ENCODE measurements around the gene U2AF2.

Gene U2AF2

DNA sequence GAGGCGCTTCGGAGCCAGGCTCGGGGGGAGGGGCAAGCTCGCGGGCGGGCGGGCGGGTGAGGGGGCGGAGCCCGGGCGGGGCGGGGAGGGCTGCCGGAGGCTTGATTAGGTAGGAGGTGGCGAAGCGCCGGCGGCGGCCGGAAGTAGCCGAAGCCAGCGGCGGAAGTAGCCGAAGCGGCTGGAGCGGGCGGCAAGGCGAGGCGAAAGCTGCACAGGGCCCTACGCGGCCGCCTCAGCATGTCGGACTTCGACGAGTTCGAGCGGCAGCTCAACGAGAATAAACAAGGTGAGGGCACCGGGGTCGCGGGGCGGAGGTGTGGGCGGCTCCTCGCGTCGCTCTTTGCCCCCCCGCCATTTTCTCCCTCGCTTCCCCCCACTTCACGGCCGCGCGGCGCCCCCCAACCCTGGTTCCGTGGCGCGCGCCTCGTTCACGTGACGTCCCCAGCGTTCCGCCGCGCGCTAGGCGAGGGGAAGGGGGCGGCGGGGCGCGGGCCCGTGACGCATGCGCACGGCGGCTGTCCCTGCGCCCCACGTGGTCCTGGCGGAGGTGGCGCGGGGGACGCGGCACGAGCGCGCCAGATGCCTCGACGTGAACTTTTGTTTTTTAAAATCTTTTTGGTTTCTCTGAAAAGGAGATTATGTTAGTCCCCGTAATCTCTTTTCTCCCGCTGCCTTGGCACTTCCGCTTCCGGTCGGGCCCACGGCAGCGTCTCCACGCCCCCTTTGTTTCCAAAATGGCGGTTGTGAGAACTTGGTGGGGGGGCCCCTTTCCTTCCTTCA is at the start of gene U2AF2:
Gene U2AF2, plus strand, starts transcription at position 168 of the 780 bp plus-strand sequence. Its CDS starts 70 bp downstream, at position 238.
- Histone ChIP-seq H3K9me3 (no peaks in the 10 kb centered on the region), H3K4me1 (ENCODE audit: control insufficient read depth in 1 of 2, insufficient read depth in 1 of 2, low read depth in 1 of 2, low read length in 1 of 2) (peaks cover 29 to 36% of the 10 kb centered on the region in 2 experiments), H3K4me3 (ENCODE audit: low read depth in 1 of 2, low read length in 1 of 2) (peak within 1 kb of the TSS; percentile 71 to 100), H3K27me3 (no peaks in the 10 kb centered on the region), H3K27ac (peak within 1 kb of the TSS; percentile 96), H3K36me3 (peaks cover 20% of the 10 kb centered on the region)
- TF ChIP-seq, protein P1, sequence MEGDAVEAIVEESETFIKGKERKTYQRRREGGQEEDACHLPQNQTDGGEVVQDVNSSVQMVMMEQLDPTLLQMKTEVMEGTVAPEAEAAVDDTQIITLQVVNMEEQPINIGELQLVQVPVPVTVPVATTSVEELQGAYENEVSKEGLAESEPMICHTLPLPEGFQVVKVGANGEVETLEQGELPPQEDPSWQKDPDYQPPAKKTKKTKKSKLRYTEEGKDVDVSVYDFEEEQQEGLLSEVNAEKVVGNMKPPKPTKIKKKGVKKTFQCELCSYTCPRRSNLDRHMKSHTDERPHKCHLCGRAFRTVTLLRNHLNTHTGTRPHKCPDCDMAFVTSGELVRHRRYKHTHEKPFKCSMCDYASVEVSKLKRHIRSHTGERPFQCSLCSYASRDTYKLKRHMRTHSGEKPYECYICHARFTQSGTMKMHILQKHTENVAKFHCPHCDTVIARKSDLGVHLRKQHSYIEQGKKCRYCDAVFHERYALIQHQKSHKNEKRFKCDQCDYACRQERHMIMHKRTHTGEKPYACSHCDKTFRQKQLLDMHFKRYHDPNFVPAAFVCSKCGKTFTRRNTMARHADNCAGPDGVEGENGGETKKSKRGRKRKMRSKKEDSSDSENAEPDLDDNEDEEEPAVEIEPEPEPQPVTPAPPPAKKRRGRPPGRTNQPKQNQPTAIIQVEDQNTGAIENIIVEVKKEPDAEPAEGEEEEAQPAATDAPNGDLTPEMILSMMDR (IDR thresholded peaks at IDR 0.05) = no peak

DNA sequence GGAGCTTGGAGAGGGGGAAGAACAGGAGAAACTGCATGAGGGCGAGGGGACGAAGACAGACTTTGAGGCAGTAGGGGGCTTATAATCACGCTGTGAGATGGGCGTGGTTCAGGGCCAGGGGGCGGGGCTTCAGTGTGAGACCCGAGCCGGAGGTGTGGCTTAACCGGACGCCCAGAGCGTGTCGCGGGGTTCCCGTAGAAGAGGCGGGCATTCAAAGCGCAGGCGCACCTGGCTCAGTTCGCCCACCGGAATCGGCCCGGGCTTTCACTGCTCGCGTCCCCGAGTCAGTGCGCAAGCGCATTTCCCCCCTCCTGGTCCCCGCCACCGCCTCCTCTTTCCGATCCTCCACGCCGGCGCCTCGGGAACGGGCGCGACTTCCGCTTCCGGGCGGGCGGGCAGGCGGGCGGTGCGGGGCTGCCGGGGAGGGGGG is 49.6 kb upstream of the U2AF2 start:
- H3K27ac ChIP-seq = peak overlapping the region; percentile 96
- no peaks in the 10 kb centered on the region for H3K27me3 ChIP-seq
- H3K4me3 ChIP-seq (ENCODE audit: low read depth in 1 of 2, low read length in 1 of 2) = peak overlapping the region; percentile 88 to 92
- peaks cover 10% of the 10 kb centered on the region for H3K36me3 ChIP-seq
- peaks cover 72 to 75% of the 10 kb centered on the region in 2 experiments for H3K4me1 ChIP-seq (ENCODE audit: control insufficient read depth in 1 of 2, insufficient read depth in 1 of 2, low read depth in 1 of 2, low read length in 1 of 2)
- TF ChIP-seq, protein P1 (IDR thresholded peaks at IDR 0.05) = peak; percentile 7
- H3K9me3 ChIP-seq = no peaks in the 10 kb centered on the region

DNA sequence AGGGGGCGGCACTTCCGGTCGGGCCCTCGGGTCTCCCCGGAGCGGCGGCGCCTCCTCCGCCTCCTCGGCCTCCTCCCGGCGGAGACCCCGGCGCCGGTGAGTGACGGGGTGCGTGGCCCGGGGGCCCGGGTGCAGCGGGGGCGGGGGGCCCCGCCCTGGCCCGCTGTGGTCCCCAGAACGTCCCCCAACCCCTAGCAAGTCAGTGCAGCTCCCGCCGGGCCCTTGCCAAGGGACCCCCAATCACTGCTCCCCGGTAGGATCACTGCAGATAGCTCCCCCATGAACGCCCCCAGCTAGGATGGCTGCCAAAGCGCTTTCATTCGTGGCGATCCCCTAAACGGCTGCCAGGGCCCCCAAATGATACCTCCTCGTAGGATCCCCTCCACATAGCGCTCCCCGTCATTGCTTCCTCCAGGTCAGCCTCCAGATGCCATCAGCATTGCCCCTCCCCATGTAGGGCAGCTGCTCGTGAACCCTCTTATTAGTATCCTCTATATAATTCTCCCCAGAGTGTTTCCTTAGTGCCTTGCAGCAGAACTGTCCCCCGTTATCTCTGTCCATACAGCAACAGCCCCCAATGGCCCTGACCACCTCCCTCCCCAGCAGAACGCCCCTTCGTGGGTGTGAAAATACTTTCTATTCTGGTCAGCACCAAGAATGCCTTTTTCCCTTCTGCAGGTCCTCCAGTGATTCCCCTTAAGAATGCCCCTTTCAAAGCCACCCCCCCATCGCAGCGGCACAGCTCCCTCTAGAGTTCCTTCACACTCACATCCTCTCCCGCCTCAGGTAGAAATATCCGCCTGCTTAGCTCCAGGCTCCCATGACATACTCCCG is 49.0 kb upstream of the U2AF2 start, which contains the start of gene ZNF865:
Gene ZNF865, plus strand, starts transcription at position 11 of the 834 bp plus-strand sequence. CDS start 7,972 bp downstream, outside the sequence.
- Histone ChIP-seq H3K4me1 (ENCODE audit: control insufficient read depth in 1 of 2, insufficient read depth in 1 of 2, low read depth in 1 of 2, low read length in 1 of 2) (peaks cover 75 to 77% of the 10 kb centered on the region in 2 experiments), H3K36me3 (peaks cover 16% of the 10 kb centered on the region), H3K9me3 (no peaks in the 10 kb centered on the region), H3K27me3 (no peaks in the 10 kb centered on the region), H3K27ac (peak within 1 kb of the TSS; percentile 96), H3K4me3 (ENCODE audit: low read depth in 1 of 2, low read length in 1 of 2) (peak within 1 kb of the TSS; percentile 88 to 92)
- TF ChIP-seq, protein P1 (IDR thresholded peaks at IDR 0.05) = peak; percentile 26

DNA sequence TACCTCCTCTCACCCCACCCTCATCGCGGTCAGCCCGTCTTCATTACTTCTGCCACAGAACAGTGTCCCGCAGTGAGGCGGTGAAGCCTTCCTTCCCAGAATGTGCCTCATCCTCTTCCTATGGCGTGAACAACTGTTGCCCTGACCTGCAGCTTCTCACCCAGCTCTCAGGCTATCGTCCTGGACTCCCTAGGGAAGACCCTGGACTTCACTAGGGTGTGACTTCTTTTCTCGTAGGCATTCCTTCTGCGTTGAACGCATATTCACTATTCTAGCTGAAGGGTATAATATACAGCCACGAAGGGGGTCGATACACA is 48.4 kb upstream of the U2AF2 start:
- no peaks in the 10 kb centered on the region for H3K9me3 ChIP-seq
- H3K27me3 ChIP-seq = no peaks in the 10 kb centered on the region
- peaks cover 75 to 77% of the 10 kb centered on the region in 2 experiments for H3K4me1 ChIP-seq (ENCODE audit: control insufficient read depth in 1 of 2, insufficient read depth in 1 of 2, low read depth in 1 of 2, low read length in 1 of 2)
- H3K27ac ChIP-seq = peak overlapping the region; percentile 96
- H3K4me3 ChIP-seq (ENCODE audit: low read depth in 1 of 2, low read length in 1 of 2) = peak overlapping the region; percentile 88 to 92
- TF ChIP-seq, protein P1 (IDR thresholded peaks at IDR 0.05) = no peak
- H3K36me3 ChIP-seq = peaks cover 20% of the 10 kb centered on the region

DNA sequence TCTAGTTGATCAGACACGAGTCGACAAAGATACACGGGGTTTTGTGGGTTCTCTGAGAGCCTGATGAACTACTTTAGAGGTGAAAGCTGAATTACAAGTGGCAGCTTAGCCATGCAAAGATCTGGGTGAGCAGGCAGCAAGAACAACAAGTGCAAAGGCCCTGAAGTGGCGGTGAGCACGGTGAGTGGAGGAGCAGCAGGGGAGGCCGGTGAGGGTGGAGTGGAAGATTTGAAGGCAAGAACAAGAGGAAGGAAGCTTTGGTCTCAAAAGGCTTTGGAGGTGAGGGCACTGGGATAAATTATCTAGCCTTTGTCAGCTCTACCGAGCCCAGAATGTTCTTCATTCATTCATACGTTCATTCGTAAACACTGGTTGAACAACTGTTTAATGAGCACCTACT is 48.0 kb upstream of the U2AF2 start:
- Histone ChIP-seq H3K36me3 (peaks cover 20% of the 10 kb centered on the region), H3K27me3 (no peaks in the 10 kb centered on the region), H3K4me1 (ENCODE audit: control insufficient read depth in 1 of 2, insufficient read depth in 1 of 2, low read depth in 1 of 2, low read length in 1 of 2) (peaks cover 75 to 80% of the 10 kb centered on the region in 2 experiments), H3K27ac (peak overlapping the region; percentile 96), H3K9me3 (no peaks in the 10 kb centered on the region), H3K4me3 (ENCODE audit: low read depth in 1 of 2, low read length in 1 of 2) (peak overlapping the region; percentile 0 to 88)
- TF ChIP-seq, protein P1 (IDR thresholded peaks at IDR 0.05) = no peak

All from neutrophil (primary cell).